COLO668 (cell line): ENCODE measurements around the gene TLR3.
A peak's percentile ranks its signal among the peaks of the same experiment; 100 is the strongest.

ENCODE experiments used
- DNase-seq: peaks from one replicate; lab custom pipeline; 2025; ENCODE audit not compliant: unreplicated experiment; lab: John Stamatoyannopoulos, UW

TLR3 gene

DNA sequence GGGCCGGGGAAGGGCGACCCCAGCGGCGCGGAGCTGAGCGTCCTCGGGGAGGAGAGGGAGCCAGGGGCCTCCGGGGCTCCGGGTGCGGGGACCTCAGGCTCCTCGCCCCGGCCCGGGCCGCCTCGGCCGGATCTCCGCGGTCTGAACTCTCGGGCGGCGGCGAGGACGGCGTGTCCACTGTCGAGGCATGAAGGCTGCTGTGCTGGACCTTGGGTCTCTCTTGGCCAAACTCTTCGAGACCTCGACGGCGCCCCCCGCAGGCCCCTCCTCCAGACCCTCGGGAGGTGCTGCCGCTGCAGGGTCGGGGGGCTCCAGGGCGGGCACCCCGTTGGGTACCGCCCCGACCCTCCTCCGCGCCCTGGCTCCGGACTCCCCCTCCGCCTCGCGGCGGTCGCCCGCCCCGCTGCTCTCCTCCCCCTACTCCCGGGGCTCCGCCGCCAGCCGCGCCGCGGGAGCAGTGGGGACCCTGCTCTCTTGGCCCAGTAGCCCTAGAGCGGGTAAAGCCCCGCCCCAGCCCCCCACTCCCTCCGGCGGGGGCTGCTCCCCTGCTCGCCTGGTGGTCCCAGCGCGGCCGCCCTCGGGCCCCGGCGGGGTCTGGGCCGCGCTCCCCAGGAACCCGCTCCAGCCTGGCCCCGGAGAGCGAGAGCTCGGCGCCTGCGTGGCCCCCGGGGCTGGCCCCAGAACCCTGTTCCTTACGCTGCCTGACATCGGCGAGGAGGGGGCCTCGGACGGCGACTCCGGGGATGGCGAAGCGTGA is 36.1 kb downstream of the TLR3 start:
- peak; percentile 70 for DNase-seq

- peak; percentile 30 for DNase-seq
Measured at GRCh38 chr4:186105647-186106321, 36.8 kb downstream of the TLR3 start.

DNA sequence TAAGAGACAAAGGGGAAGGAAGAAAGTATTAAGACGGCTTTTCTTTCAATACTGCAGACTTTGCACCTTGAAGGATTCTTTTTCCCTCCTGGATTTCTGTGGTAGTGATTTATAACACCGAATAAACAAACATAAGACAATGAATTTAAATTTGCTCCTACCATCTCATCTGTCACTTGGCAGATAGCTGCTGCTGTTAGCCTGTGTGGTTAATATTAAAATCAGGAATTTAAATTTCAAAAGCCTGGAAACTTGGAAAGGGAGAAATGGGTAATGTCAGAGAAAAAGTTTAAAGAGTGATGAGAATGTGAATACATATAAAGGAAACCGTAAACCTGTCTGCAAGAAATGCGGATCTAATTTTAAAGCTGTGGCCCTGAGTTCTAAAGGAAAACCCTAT is 39.0 kb downstream of the TLR3 start:
- no peak for DNase-seq

DNA sequence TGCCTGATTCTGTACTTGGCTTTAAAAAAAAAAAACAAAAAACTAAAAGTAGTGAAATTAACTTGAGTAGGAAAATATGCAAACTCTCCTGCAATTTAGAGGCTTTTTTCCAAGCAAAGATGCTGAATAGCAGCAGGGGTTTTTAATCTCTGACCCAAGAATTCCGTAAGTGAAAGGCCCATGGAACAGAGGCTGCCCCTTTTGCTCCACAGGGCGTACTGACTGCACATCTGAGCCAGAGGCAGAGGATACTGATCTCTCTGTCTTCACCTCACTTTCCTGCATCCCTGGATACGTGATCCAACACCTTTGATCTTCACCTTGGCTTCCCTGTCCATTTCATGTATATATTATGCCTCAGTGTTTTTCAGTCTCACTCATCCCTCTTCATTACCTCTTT is 39.4 kb downstream of the TLR3 start:
- no peak for DNase-seq

- DNase-seq = no peak
Measured at GRCh38 chr4:186109245-186109644, 40.3 kb downstream of the TLR3 start.

- DNase-seq = no peak
Measured at GRCh38 chr4:186116697-186117096, 47.7 kb downstream of the TLR3 start.

GRCh38 chr4:186118582-186118981 is 49.6 kb downstream of the TLR3 start:
- DNase-seq = no peak

- DNase-seq = no peak
Measured at GRCh38 chr4:186121057-186121456, 52.1 kb downstream of the TLR3 start.

DNA sequence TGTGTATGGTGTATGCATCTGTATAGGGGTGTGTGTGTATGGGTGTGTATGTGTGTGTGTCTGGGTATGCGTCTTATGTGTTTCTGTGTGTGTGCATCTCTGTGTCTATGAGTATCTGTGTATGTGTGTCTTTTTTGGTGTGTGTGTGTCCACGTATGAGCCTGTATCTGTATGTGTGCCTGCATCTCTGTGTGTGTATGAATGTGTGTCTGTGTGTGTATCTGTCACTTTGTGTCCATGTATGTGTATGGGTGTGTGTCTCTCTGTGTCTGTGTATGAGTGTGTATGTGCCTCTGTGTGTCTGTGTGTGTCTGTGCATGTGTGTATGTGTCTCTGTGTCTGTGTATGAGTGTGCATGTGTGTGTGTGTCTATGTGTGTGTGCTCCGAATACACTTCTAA is 59.9 kb downstream of the TLR3 start:
- no peak for DNase-seq

DNA sequence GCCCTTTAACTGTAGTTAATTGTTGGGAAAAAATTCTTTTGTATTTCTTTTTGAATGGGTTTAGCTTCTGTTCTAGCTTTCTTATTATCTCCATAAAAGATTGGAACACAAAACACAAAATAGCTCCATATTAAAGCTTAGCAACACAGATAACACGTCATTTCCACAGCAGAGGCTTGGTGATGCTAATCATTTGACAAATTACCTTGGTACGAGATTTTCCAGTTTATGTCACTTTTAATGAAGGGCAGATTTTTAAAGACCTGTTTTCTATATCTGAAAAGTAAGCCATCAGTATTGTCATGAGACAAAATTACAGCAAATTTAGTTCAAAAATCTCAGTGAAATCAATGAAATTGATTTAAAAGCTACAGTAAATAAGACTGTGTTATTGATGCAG is 63.0 kb downstream of the TLR3 start:
- DNase-seq = no peak

DNA sequence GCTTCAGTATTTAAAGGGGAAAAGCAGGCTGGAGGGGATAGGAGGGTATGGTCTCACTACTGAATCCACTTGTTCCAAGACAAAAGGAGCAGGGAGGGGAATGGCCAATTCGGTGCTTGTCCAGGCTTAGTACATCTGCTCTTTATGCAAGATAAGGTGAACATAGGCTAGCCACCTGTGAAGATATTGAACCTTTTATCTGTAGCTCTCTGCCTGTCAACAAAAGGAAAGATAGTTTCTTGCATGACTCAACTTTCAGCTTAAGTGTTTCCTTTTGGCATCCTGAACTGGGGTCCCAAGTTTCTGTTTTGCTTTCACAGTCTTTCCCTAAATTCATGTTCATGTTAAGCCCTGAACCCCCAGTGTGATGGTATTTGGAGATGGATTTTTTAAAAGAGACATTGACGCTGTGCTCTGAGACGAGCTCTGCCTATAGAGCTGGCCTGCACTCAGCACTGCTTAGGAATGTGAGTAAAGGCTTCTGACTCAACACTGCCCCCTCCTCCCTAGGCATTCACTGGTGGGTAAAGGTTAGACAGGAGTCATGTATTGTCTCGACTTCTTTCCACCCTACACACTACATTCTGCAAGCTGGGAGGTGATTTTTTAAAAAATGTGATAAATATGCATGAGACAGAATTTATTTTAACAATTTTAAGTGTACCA is 63.8 kb downstream of the TLR3 start:
- DNase-seq = no peak

DNA sequence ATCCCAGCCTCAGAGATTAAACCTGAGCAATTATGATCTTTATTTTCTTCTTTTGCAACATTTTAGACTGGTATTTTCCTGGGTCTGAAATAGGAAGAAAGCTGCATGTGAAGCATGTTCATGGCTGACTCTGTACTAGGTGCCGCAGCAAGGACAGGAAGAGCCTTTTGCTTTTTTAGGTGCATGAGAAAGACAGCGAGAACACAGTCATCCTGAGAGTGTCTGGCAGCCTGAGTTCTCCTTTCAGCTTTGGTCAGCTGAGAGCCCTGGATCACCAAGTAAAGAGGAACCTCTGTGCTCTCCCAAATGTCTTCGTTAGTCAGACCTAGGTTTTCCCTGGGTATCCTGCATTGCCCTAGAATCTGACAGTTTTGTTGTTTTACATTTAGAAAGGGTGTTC is 65.3 kb downstream of the TLR3 start:
- no peak for DNase-seq

GRCh38 chr4:186134861-186135260 is 65.9 kb downstream of the TLR3 start:
- DNase-seq = no peak

- DNase-seq = no peak
Measured at GRCh38 chr4:186137196-186137794, 68.3 kb downstream of the TLR3 start.
